GM13976 (cell line): Measurements from ENCODE around the gene DAPK1.
"Not testable (repeated sequence)": the region's sequence is repeated elsewhere in the genome, so short reads cannot be mapped to it uniquely, and the experiment has no call there.

ENCODE experiments used
- DNase-seq: peaks from one replicate; pipeline ENCODE4 v3.0.0; 2012; ENCODE audit warnings: low spot score
- CTCF ChIP-seq: IDR thresholded peaks from 2 replicates; pipeline ENCODE4 v1.5.1; 2012; ENCODE audit warnings: borderline replicate concordance, mild to moderate bottlenecking; ENCODE audit not compliant: insufficient read depth; ENCODE audit errors: extremely low read depth, missing control alignments, control extremely low read depth
- in situ Hi-C: fragments of 300-500 bp; cut with MboI; formaldehyde crosslinking; loops from one replicate; pipeline ENCODE4 v1.12.0; 2022; ENCODE audit warnings: low sequenced_read_pairs, mixed read lengths, inconsistent platforms; ENCODE audit not compliant: unreplicated experiment

DAPK1 gene

DNA sequence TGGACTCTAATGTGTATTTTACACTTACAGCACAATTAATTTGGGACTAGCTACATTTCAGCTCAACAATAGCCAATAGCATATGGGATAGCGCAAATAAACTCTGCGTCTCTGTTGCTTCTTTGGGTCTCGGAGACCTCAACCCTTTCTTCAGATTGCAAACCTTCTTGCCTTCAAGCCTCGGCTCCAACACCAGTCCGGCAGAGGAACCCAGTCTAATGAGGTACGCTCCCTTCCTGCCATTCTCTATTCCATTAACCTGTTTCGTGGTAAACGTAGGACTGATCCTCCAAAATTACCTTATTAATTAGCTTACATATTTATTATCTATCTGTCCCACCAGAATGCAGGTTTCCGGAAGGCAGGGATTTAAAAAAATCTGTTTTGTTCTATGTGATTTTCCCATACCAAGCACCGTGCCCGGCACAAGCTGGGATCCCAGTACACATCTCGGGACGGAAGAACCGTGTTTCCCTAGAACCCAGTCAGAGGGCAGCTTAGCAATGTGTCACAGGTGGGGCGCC, 525 bp upstream of the DAPK1 start:
- in situ Hi-C loops, result no loop called here
- DNase-seq, result no peak
- TF ChIP-seq CTCF, result no peak

GRCh38 chr9:87498046-87498810, 561 bp downstream of the DAPK1 start:
- peak; percentile 68 for DNase-seq
- TF ChIP-seq CTCF, result peak; percentile 0
- in situ Hi-C loops, result no loop called here

DNA sequence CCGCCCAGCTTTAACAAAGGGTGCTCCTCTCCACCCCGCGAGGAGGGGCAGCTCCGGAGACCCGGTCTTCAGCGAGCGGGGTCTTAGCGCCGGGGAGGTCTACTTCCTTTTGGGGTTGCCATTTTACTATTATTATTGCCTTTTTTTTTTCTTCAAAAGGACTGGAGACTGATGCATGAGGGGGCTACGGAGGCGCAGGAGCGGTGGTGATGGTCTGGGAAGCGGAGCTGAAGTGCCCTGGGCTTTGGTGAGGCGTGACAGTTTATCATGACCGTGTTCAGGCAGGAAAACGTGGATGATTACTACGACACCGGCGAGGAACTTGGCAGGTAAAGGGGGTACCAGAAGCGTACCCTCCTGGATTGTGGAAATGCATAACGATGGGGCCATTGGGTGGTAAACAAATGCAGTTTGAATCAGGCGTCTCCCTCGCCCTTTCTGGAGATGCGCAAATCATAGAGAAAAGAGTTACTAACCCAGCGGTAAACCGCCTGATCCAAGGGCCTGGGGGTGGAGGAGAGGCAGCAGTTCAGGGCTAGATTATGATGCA, 1.2 kb downstream of the DAPK1 start:
- TF ChIP-seq CTCF, result no peak
- no peak for DNase-seq
- in situ Hi-C loops, result no loop called here

DNA sequence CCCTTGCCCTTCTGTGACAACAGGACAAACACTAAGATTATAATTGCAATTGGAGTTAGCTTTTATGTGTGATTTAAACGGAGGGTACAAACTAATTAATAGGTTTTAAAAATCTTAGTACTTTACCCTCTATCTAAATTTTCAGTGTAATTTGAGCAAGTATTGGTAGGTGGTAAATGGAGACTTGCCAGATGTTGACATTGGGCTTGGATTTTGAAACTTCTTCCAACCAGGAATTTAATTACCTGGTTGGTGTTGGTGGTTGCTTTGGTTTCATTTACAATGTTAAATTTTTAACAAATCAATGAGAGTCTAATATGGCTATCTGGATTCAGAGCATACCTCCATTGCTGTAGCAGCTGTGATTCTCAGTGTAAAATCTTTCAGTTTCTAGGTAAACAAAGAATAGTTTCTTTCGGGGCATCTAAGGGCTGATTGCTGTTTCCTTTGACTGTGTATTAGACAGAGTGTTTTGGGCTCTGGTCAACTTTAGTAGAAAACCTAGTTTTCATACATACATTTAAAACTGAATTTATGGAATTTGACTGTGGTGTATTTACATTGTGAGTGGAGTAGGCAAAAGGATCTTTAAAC, 1.9 kb downstream of the DAPK1 start:
- in situ Hi-C loops, result no loop called here
- peak; percentile 59 for DNase-seq
- TF ChIP-seq CTCF, result no peak

DNA sequence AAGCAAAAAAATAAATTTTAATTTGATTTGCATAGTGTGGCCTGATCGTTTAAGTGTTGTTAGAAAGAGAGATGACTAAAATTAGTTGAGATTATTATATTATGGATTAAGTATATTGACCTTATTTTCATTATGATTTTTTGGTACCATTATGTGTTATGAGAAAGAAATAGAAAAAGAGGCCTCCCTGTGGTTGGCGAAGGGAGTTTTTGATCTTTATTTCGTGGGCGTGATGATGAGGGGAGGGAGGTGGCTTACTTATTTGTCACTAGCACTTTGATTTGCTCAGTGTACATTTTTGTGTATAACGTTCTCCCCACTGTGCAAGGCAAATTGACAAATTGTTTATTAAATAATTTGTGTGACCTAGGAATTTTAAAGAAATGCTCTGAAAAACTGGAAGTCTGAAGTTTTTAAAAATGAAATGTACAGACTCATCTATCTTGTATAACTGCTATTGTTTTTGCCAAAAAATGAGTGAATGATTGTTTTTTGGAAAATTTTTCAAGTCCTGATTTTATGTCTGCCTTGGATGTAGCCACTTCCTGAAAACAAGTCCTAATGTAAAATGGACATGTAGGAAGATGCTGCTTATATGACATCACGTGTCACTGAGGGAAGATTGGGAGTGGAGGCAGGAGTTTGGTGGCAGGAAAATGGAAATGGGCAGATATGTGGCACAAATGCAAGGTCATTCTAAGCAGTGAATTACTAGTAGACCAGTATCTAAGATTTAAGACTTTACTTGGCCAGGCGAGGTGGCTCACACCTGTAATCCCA, 3.0 kb downstream of the DAPK1 start:
- no peak for TF ChIP-seq CTCF
- peak; percentile 52 for DNase-seq
- in situ Hi-C loops, result no loop called here

GRCh38 chr9:87501271-87501656, 3.6 kb downstream of the DAPK1 start:
- DNase-seq, in situ Hi-C loops: not testable (repeated sequence)

- in situ Hi-C loops, result no loop called here
- DNase-seq, result no peak
- TF ChIP-seq CTCF, result no peak
Observed at GRCh38 chr9:87501806-87502205, 4.1 kb downstream of the DAPK1 start.
